Measurements from ENCODE around the gene CFAP90. TPM values are rescaled to one million over a fixed set of nuclear protein-coding genes. Genes with fewer than 3 reads are reported as not detected.

Gene CFAP90
- total RNA-seq, 2 donors from 2014 or later: not detected

- Histone ChIP-seq H3K27me3 (no peaks in the 10 kb centered on the region), H3K9me3 (no peaks in the 10 kb centered on the region), H3K36me3 (peaks cover 73% of the 10 kb centered on the region), H3K27ac (no peak overlapping the region), H3K4me3 (no peak overlapping the region), H3K4me1 (peaks cover 0 to 4% of the 10 kb centered on the region in 2 donors)
- DNase-seq (ENCODE audit: low spot score): no peak
- TF ChIP-seq, protein P1, sequence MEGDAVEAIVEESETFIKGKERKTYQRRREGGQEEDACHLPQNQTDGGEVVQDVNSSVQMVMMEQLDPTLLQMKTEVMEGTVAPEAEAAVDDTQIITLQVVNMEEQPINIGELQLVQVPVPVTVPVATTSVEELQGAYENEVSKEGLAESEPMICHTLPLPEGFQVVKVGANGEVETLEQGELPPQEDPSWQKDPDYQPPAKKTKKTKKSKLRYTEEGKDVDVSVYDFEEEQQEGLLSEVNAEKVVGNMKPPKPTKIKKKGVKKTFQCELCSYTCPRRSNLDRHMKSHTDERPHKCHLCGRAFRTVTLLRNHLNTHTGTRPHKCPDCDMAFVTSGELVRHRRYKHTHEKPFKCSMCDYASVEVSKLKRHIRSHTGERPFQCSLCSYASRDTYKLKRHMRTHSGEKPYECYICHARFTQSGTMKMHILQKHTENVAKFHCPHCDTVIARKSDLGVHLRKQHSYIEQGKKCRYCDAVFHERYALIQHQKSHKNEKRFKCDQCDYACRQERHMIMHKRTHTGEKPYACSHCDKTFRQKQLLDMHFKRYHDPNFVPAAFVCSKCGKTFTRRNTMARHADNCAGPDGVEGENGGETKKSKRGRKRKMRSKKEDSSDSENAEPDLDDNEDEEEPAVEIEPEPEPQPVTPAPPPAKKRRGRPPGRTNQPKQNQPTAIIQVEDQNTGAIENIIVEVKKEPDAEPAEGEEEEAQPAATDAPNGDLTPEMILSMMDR (IDR thresholded peaks at IDR 0.05): no peak
Measured at GRCh38 chr5:7878381-7878873, 27.5 kb upstream of the CFAP90 start.

DNA sequence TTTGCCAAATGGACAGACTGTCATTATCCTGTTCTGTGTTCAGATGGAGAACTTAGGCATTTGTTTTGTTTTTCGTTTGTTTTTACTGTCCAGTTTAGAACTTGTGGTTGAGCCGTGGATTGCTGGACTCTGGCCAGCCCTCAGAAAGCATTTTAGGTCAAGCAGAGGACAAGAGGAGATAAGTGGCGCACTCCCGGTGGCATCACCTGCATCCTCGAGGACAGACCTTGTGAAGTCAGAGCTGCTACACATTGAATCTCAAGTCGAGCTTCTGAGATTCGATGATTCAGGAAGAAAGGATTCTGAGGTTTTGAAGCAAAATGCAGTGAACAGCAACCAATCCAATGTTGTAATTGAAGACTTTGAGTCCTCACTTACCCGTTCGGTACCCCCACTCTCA, 26.9 kb upstream of the CFAP90 start:
- TF ChIP-seq, protein P1 (IDR thresholded peaks at IDR 0.05): no peak
- DNase-seq (ENCODE audit: low spot score): no peak
- Histone ChIP-seq H3K4me1 (peaks cover 0 to 4% of the 10 kb centered on the region in 2 donors), H3K9me3 (no peaks in the 10 kb centered on the region), H3K36me3 (peaks cover 68% of the 10 kb centered on the region), H3K4me3 (no peak overlapping the region), H3K27me3 (no peaks in the 10 kb centered on the region), H3K27ac (no peak overlapping the region)

DNA sequence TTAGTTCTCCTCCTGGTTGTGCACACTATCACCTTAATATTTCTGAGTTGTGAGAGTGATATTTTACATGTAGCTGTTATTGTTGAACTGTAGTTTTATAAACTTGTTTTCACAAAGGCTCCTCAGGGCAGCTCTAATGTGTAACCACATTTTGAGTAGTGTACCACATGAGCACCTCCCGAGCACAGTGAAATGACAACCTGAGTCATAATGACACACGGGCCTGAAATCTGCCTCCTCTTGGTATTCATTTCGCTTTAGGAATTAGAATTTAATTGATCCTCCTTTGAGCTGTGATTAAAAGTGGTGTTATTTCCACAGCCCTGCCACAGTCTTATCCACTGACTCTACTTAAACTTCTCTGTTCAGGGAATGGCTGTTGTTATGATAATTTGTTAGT, 25.9 kb upstream of the CFAP90 start:
- Histone ChIP-seq H3K27ac (no peak overlapping the region), H3K36me3 (peaks cover 59% of the 10 kb centered on the region), H3K27me3 (no peaks in the 10 kb centered on the region), H3K4me1 (peaks cover 0 to 5% of the 10 kb centered on the region in 2 donors), H3K4me3 (no peak overlapping the region), H3K9me3 (no peaks in the 10 kb centered on the region)
- TF ChIP-seq, protein P1 (IDR thresholded peaks at IDR 0.05): no peak
- no peak for DNase-seq (ENCODE audit: low spot score)

- Histone ChIP-seq H3K9me3 (no peaks in the 10 kb centered on the region), H3K36me3 (peaks cover 47% of the 10 kb centered on the region), H3K27ac (no peak overlapping the region), H3K4me3 (no peak overlapping the region), H3K27me3 (no peaks in the 10 kb centered on the region), H3K4me1 (peaks cover 0 to 18% of the 10 kb centered on the region in 2 donors)
- TF ChIP-seq, protein P1 (IDR thresholded peaks at IDR 0.05): no peak
- DNase-seq (ENCODE audit: low spot score): no peak
Measured at GRCh38 chr5:7875151-7875550, 24.2 kb upstream of the CFAP90 start.

- no peak overlapping the region for H3K4me3 ChIP-seq
- peaks cover 0 to 23% of the 10 kb centered on the region in 2 donors for H3K4me1 ChIP-seq
- no peak overlapping the region for H3K27ac ChIP-seq
- H3K27me3 ChIP-seq: no peaks in the 10 kb centered on the region
- TF ChIP-seq, protein P1 (IDR thresholded peaks at IDR 0.05): no peak
- no peaks in the 10 kb centered on the region for H3K9me3 ChIP-seq
- DNase-seq (ENCODE audit: low spot score): no peak
- H3K36me3 ChIP-seq: peaks cover 46% of the 10 kb centered on the region
Measured at GRCh38 chr5:7874639-7875038, 23.7 kb upstream of the CFAP90 start.

GRCh38 chr5:7873216-7873615, 22.3 kb upstream of the CFAP90 start:
- H3K36me3 ChIP-seq: peaks cover 32% of the 10 kb centered on the region
- TF ChIP-seq, protein P1 (IDR thresholded peaks at IDR 0.05): no peak
- no peak for DNase-seq (ENCODE audit: low spot score)
- H3K9me3 ChIP-seq: no peaks in the 10 kb centered on the region
- peaks cover 0 to 22% of the 10 kb centered on the region in 2 donors for H3K4me1 ChIP-seq
- no peak overlapping the region for H3K4me3 ChIP-seq
- no peak overlapping the region for H3K27ac ChIP-seq
- H3K27me3 ChIP-seq: no peaks in the 10 kb centered on the region

All from right atrium auricular region (tissue), 2 donors.